GM21423 (cell line): ENCODE data around the gene SLC7A10.

Experiments
- ATAC-seq: cut with Tn5 transposase; IDR thresholded peaks from one replicate; pipeline ENCODE4 v1.9.1; 2021; ENCODE audit warnings: mild to moderate bottlenecking, moderate library complexity; ENCODE audit not compliant: unreplicated experiment

Gene SLC7A10

GRCh38 chr19:33255781-33256180, 30.1 kb upstream of the SLC7A10 start:
- no peak for ATAC-seq

- ATAC-seq, result no peak
These were observed 28.7 kb upstream of the SLC7A10 start for GRCh38 chr19:33254245-33254824.

- no peak for ATAC-seq
These were observed 27.3 kb upstream of the SLC7A10 start for GRCh38 chr19:33252971-33253370.

GRCh38 chr19:33252418-33252962, 26.8 kb upstream of the SLC7A10 start:
- ATAC-seq, result no peak

- no peak for ATAC-seq
These were observed 26.0 kb upstream of the SLC7A10 start for GRCh38 chr19:33251526-33252090.

- no peak for ATAC-seq
These were observed 25.4 kb upstream of the SLC7A10 start for GRCh38 chr19:33251076-33251475.

DNA sequence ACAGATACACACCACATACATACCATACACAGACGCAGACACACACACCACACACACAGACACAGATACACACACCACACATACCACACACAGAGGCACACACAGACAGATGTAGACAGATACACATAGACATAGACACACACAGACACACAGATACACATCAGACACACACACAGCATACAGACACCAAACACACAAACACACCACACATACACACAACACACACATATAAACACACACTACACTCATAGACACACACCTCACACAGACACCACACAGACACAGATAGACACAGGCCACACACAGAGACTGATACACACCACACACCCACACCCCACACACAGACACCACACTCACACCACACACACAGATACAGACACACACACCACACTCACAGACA, 24.9 kb upstream of the SLC7A10 start:
- no peak for ATAC-seq

GRCh38 chr19:33249740-33250366, 24.2 kb upstream of the SLC7A10 start:
- no peak for ATAC-seq

GRCh38 chr19:33248954-33249613, 23.4 kb upstream of the SLC7A10 start:
- ATAC-seq, result no peak

GRCh38 chr19:33248553-33248953, 22.9 kb upstream of the SLC7A10 start:
- no peak for ATAC-seq

GRCh38 chr19:33248104-33248503, 22.5 kb upstream of the SLC7A10 start:
- ATAC-seq, result no peak

DNA sequence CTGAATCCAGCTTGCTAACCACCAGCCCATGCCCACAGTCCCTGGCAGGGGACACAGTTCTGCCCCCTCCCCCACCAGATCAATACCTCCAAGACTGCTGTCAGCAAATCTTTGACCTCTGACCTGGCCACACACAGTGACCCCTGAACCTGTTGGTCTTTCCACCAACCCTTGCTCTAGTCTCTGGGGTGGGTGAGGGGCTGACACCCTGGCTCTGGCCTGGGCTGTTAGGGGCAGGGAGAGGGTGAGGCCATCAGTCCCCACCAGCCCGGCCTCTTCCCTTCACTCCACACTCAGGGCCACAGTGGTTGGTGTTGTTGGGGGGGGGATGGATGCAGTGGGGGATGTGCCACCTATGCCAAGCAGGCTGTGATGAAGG, 21.8 kb upstream of the SLC7A10 start:
- ATAC-seq, result no peak

DNA sequence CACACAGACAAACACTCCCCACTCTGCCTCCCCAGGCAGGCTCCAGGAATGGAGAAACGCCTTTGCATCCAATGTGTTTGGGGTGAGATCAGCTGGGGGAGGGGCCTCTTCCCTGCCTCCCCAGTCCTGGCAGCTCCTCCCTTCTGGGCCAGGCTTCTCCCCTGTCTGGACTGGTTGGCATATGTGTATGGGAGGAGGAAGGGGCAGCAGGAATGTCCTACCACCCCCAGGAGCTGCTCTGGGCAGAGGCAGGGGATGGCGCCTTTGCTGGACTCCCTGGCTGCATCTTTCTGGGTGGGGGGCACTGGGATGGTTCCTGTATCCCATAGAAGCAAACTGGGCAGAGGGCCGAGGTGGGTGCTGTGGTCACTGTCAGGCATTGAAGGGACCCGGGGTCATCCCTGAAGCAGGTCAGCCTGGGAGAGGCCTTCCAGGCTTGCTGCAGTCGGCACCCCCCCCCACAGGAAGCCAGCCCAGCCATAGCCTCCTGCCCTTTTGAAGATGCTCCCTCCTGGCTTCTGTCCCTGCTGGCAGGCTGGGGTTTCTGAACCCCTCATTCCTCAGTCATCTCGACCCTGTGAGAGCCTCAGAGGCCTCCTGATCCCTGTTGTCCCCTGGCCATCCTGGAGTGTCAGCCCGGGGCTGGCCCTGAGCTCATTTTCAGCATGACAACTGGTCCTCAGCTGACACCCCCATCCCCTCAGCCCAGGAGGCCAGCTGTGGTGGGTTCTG, 21.2 kb upstream of the SLC7A10 start:
- no peak for ATAC-seq

- no peak for ATAC-seq
These were observed 20.5 kb upstream of the SLC7A10 start for GRCh38 chr19:33245948-33246708.

DNA sequence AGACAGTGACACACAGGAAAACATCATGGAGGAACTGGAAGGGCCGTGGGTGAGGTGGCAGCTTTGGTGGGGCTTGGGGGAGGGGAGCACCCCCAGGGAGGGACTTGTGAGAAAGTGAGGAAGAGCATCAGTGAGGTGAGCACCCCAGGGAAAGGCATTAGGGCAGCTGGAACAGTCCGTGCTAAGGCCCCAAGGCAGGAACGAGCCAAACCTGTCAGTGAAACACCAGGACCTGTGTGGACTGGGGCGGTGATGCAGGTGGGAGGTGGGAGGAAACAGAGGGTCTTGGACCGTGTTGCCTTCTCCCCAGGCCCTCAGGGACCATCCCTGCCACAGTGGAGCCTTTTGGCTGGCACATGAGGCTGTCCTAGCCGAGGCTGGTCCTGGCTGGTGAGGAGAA, 17.3 kb upstream of the SLC7A10 start:
- no peak for ATAC-seq

GRCh38 chr19:33242131-33242530, 16.5 kb upstream of the SLC7A10 start:
- ATAC-seq, result no peak

DNA sequence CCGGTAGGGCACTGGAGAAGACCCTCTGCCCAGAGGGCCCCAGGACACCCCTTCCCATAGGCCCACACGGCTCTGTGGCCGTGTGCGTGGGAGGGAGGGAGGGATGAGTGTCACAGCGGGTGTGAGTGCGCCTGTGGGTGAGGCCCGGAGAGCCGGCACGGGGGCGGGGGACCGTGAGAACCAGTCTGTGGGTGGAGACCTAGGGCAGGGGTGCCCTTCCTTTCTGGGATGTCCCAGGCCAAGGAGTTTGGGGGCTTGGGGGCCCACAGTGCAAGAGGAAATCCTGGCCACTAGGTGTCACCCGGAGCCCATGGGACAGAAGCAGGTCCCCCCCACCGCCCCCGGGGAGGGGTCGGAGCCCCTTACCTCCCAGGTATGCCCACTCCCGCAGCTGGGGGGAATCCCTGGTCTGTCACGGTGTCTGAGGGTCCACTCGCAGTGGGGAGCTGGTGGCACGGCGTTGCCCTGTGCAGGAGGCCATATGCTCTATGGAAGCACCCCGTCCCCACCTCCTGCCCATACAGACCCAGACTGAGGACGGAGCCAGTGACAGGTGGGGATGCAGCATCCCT, 16.0 kb upstream of the SLC7A10 start:
- ATAC-seq, result no peak

GRCh38 chr19:33241091-33241529, 15.5 kb upstream of the SLC7A10 start:
- no peak for ATAC-seq

- ATAC-seq, result no peak
These were observed 14.6 kb upstream of the SLC7A10 start for GRCh38 chr19:33240181-33240771.
